ENCODE results near the gene OR8B4.

- TF ChIP-seq ATF3 (IDR thresholded peaks at IDR 0.05), result no peak
- TF ChIP-seq CTCF (IDR thresholded peaks at IDR 0.05 in 2 of 3, conservative IDR thresholded peaks at IDR 0.05 in 1 of 3; ENCODE audit: borderline replicate concordance in 1 of 3, insufficient read depth in 1 of 3, low read depth in 2 of 3, low read length in 2 of 3), result no peak
- no peak for TF ChIP-seq CEBPB (IDR thresholded peaks at IDR 0.05; ENCODE audit: low read depth)
- no peak for TF ChIP-seq SRF (IDR thresholded peaks at IDR 0.05; ENCODE audit: low read depth)
- no peak for TF ChIP-seq EZH2 (IDR thresholded peaks at IDR 0.05)
- no peak for TF ChIP-seq SP1 (IDR thresholded peaks at IDR 0.05; ENCODE audit: low read depth)
- TF ChIP-seq POLR2A (IDR thresholded peaks at IDR 0.05; ENCODE audit: borderline replicate concordance, extremely low read depth, insufficient read depth, insufficient read length), result no peak
- TF ChIP-seq JUND (IDR thresholded peaks at IDR 0.05), result no peak
- TF ChIP-seq POLR2AphosphoS5 (IDR thresholded peaks at IDR 0.05; ENCODE audit: low read depth, low read length), result no peak
Observed at GRCh38 chr11:124460459-124460858, 35.8 kb upstream of the OR8B4 start.

Measured in HCT116 (cell line).